Neural cell (in vitro differentiated cells): ENCODE measurements around the gene ADAMTS8.

Experiments used
- MXI1 ChIP-seq: fragments of 450-650 bp; conservative IDR thresholded peaks from 2 replicates; pipeline ENCODE4 v1.6.1; 2014; ENCODE audit warnings: antibody characterized with exemption, mild to moderate bottlenecking; ENCODE audit not compliant: poor library complexity, severe bottlenecking
- RAD21 ChIP-seq: fragments of 450-650 bp; conservative IDR thresholded peaks from 2 replicates; pipeline ENCODE4 v1.6.1; 2014; ENCODE audit warnings: antibody characterized with exemption, mild to moderate bottlenecking, moderate library complexity
- REST ChIP-seq: IDR thresholded peaks from 2 replicates; pipeline ENCODE4 v1.6.1; 2012; ENCODE audit warnings: borderline replicate concordance
- TF ChIP-seq, protein P1 (sequence below): fragments of 450-650 bp; IDR thresholded peaks from 2 replicates; pipeline ENCODE4 v1.5.1; 2014; ENCODE audit warnings: antibody characterized with exemption, mild to moderate bottlenecking, moderate library complexity; ENCODE audit not compliant: poor library complexity, severe bottlenecking

DNA sequence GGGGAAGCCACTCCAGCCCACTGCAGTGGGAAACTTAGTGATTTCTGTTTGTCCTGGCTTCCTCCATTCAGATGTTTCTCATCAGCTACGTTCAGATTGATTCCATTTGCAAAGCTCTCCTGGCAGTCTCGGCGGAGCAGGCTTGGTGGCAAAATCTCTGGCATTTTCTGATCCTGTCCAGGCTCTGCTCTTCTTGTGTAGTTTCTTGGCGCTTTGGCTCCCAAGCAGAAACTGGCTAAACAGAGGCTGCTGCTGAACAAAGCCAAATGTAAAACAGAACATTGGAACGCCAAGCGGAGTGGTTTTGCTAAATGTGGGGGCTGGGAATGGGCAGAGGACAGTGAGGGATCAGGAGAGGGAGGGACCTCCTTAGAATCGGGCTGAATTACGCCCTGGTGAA is 36.7 kb downstream of the ADAMTS8 start:
- TF ChIP-seq, protein P1, sequence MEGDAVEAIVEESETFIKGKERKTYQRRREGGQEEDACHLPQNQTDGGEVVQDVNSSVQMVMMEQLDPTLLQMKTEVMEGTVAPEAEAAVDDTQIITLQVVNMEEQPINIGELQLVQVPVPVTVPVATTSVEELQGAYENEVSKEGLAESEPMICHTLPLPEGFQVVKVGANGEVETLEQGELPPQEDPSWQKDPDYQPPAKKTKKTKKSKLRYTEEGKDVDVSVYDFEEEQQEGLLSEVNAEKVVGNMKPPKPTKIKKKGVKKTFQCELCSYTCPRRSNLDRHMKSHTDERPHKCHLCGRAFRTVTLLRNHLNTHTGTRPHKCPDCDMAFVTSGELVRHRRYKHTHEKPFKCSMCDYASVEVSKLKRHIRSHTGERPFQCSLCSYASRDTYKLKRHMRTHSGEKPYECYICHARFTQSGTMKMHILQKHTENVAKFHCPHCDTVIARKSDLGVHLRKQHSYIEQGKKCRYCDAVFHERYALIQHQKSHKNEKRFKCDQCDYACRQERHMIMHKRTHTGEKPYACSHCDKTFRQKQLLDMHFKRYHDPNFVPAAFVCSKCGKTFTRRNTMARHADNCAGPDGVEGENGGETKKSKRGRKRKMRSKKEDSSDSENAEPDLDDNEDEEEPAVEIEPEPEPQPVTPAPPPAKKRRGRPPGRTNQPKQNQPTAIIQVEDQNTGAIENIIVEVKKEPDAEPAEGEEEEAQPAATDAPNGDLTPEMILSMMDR = no peak
- TF ChIP-seq RAD21 = no peak
- no peak for TF ChIP-seq MXI1
- no peak for TF ChIP-seq REST
